Activated naive CD8-positive, alpha-beta T cell treated with anti-CD3 and anti-CD28 coated beads, Interleukin-2, amount 50 U/mL, for 24 hours (primary cell): Measurements from ENCODE around the gene PID1.

Experiments
- ATAC-seq: fragments of 150-1000 bp; cut with Tn5 transposase; one replicate; pipeline ENCODE4 v1.10.0; 2021
- DNase-seq: peaks from one replicate; pipeline ENCODE4 v3.0.0; 2021
- H3K27ac Mint-ChIP-seq: one replicate; pipeline ENCODE4 v1.8.0; 2021; ENCODE audit warnings: mild to moderate bottlenecking, mixed read lengths
- H3K27me3 Mint-ChIP-seq: one replicate; pipeline ENCODE4 v1.8.0; 2021; ENCODE audit warnings: mixed read lengths
- H3K36me3 Mint-ChIP-seq: one replicate; pipeline ENCODE4 v1.8.0; 2021; ENCODE audit warnings: low read depth, mixed read lengths
- H3K4me1 Mint-ChIP-seq: one replicate; pipeline ENCODE4 v1.8.0; 2021; ENCODE audit warnings: mixed read lengths
- H3K4me3 Mint-ChIP-seq: one replicate; pipeline ENCODE4 v1.8.0; 2021; ENCODE audit warnings: mild to moderate bottlenecking, moderate library complexity, mixed read lengths
- H3K9me3 Mint-ChIP-seq: one replicate; pipeline ENCODE4 v1.8.0; 2021; ENCODE audit warnings: mixed read lengths

PID1 gene

GRCh38 chr2:229057976-229058553 is 213.0 kb downstream of the PID1 start:
- H3K4me1 Mint-ChIP-seq = no peaks in the 10 kb centered on the region
- ATAC-seq = no peak
- no peak for DNase-seq
- H3K4me3 Mint-ChIP-seq = no peak overlapping the region
- peaks cover 23% of the 10 kb centered on the region for H3K9me3 Mint-ChIP-seq
- H3K27me3 Mint-ChIP-seq = no peaks in the 10 kb centered on the region
- H3K27ac Mint-ChIP-seq = no peak overlapping the region
- H3K36me3 Mint-ChIP-seq = no peaks in the 10 kb centered on the region

DNA sequence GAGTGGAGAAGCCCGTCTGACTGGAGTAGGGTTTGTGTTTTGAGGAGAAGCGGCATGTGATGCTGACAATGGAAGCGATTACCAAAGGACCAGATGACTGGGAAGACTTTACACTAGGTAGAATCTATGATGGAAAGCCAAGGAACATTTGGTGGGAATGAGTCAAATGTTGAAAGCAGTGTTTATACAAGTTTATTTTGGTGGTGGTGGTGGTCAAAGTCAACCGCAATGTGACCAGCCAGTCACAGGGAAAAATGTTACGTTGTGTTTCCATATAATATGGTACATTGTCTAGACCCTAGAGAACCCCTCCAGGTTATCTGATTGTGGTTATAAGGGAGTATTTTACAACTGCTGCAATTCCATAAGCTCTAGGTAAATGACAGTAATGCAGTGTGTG is 216.8 kb downstream of the PID1 start:
- ATAC-seq = no peak
- no peak for DNase-seq
- Mint-ChIP-seq H3K4me1 (no peaks in the 10 kb centered on the region), H3K9me3 (peaks cover 8% of the 10 kb centered on the region), H3K4me3 (no peak overlapping the region), H3K36me3 (no peaks in the 10 kb centered on the region), H3K27me3 (no peaks in the 10 kb centered on the region), H3K27ac (no peak overlapping the region)

DNA sequence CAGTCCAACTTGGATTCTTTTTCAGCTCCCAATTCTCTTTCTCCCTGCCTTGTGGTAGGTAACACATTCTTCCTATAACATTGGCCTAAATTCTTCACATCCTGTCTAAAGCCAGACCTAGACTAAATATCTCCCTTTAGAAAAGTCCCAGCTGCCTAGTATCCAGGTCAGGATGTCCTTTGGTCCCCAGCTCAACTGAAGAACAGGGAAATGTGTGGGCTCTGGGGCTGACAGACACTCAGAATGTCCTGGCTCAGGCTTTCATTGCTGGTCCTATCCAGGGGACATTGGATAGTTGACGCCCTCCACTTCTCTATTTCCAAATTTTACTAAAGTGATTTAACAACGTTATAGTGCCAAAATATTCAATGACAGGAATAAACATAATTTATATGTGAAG is 219.3 kb downstream of the PID1 start:
- H3K27ac Mint-ChIP-seq = no peak overlapping the region
- DNase-seq (no peak), ATAC-seq (no peak)
- no peaks in the 10 kb centered on the region for H3K27me3 Mint-ChIP-seq
- no peaks in the 10 kb centered on the region for H3K4me1 Mint-ChIP-seq
- peaks cover 7% of the 10 kb centered on the region for H3K9me3 Mint-ChIP-seq
- no peak overlapping the region for H3K4me3 Mint-ChIP-seq
- H3K36me3 Mint-ChIP-seq = no peaks in the 10 kb centered on the region

DNA sequence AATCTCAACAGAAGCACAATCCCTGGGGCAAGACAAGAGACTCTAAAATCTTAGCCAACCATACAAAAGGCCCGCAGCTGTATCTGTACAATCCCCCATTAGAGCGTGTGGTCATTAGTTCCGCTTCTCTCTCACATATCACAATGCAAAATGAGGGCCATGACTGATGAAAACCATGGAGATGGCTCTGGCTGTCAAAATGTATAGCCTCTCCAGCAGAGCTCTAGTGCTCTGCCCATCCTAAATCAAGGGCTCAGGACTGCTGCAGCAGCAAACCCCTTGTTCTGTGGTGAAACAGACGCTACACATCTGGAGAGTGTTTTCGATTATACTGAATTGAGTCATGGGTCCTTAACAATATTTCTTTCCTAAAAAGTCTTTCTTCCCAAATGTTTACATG is 221.0 kb downstream of the PID1 start:
- Mint-ChIP-seq H3K27me3 (no peaks in the 10 kb centered on the region), H3K36me3 (no peaks in the 10 kb centered on the region), H3K27ac (no peak overlapping the region), H3K4me1 (no peaks in the 10 kb centered on the region), H3K9me3 (peaks cover 3% of the 10 kb centered on the region), H3K4me3 (no peak overlapping the region)
- ATAC-seq = no peak
- no peak for DNase-seq

DNA sequence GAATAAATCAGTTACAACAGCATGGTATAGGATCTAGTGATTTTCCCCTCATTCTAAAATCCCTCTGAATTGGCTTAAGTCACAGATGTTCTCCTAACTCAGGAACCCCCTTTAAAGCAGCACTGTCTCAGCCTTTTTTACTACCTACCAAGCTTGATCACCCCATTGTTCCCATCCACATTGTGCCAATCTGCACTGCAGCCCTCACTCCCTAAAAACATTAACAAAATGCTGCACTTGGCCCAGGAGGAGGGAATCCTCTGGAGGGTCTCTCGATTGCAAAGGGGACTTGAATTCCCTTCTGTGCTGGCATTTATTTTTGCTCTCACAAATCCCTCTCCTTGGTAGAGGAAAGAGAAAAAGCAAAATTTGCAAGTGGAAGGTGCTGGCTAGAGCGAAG is 223.0 kb downstream of the PID1 start:
- no peaks in the 10 kb centered on the region for H3K36me3 Mint-ChIP-seq
- no peak overlapping the region for H3K4me3 Mint-ChIP-seq
- DNase-seq (no peak), ATAC-seq (no peak)
- no peak overlapping the region for H3K27ac Mint-ChIP-seq
- H3K9me3 Mint-ChIP-seq = peaks cover 3% of the 10 kb centered on the region
- no peaks in the 10 kb centered on the region for H3K27me3 Mint-ChIP-seq
- H3K4me1 Mint-ChIP-seq = no peaks in the 10 kb centered on the region

DNA sequence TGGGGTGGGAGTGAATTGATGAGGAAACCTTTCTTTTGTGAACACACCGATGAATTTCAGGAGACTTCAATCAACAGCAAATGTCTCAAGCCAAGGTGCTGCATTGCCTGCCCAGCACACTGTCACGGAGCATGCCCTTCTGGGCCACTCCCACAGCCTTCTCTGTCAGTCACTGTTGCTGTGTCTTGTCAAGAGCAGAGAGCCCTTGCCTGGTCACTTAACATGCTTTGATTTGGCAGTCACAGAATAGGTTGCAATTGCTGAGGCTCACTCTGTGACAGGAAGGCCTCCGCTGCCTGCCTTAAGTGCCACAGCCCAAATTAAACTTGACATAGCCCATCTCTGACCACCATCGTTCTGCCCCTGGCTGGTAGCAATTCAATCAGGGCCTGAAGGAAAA is 225.4 kb downstream of the PID1 start:
- Mint-ChIP-seq H3K4me1 (no peaks in the 10 kb centered on the region), H3K9me3 (no peaks in the 10 kb centered on the region), H3K4me3 (no peak overlapping the region), H3K27me3 (no peaks in the 10 kb centered on the region), H3K36me3 (no peaks in the 10 kb centered on the region), H3K27ac (no peak overlapping the region)
- no peak for ATAC-seq
- no peak for DNase-seq

- ATAC-seq (no peak), DNase-seq (no peak)
Observed at GRCh38 chr2:229044581-229044980, 226.5 kb downstream of the PID1 start.

GRCh38 chr2:229043681-229044080 is 227.4 kb downstream of the PID1 start:
- Mint-ChIP-seq H3K27ac (no peak overlapping the region), H3K4me1 (no peaks in the 10 kb centered on the region), H3K27me3 (no peaks in the 10 kb centered on the region), H3K4me3 (no peak overlapping the region), H3K36me3 (no peaks in the 10 kb centered on the region), H3K9me3 (peaks cover 5% of the 10 kb centered on the region)
- no peak for ATAC-seq
- DNase-seq = no peak

More at GRCh38 chr2:229044581-229044980, 226.5 kb downstream of the PID1 start:
- H3K4me1 Mint-ChIP-seq = no peaks in the 10 kb centered on the region
- no peak overlapping the region for H3K27ac Mint-ChIP-seq
- H3K36me3 Mint-ChIP-seq = no peaks in the 10 kb centered on the region
- no peaks in the 10 kb centered on the region for H3K27me3 Mint-ChIP-seq
- no peak overlapping the region for H3K4me3 Mint-ChIP-seq
- peaks cover 4% of the 10 kb centered on the region for H3K9me3 Mint-ChIP-seq

DNA sequence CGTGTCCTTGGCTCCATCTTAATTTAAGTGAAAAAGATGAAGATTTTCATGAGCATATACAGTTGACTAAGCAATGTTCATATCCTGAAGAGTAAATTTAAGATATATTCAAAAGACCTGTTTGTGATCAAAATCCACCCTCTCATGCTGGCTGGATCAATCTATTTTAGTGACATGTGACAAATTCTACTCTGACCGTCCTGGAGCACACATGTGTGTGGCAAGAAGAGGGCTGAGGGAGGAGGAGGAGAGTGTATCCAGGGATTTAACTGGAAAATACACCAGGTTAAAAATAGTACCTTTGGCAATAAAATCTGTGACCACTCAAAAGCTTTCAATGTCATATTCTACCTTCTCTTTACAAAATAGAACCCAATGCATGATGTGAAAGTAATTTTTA is 228.7 kb downstream of the PID1 start:
- no peak for DNase-seq
- H3K27me3 Mint-ChIP-seq = no peaks in the 10 kb centered on the region
- no peak for ATAC-seq
- no peak overlapping the region for H3K27ac Mint-ChIP-seq
- H3K4me3 Mint-ChIP-seq = no peak overlapping the region
- no peaks in the 10 kb centered on the region for H3K36me3 Mint-ChIP-seq
- peaks cover 5% of the 10 kb centered on the region for H3K9me3 Mint-ChIP-seq
- H3K4me1 Mint-ChIP-seq = no peaks in the 10 kb centered on the region

DNA sequence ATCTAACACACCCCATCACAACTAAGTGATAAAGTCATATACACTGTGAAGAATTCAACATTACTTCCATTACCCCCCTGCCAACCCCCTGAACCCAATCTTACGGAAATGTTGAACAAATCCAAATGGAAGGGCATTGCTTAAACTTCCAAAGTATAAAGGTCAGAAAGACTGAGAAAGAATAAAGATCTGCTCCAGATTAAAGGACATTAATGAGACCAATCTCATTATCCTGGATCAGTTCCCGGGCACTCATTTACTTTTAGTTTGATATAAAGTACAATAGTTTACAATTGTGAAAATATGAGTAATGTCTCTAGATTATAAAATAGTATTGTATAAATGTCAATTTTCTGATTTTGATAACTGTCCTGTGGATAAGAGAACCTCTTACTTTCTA is 229.4 kb downstream of the PID1 start:
- Mint-ChIP-seq H3K4me1 (no peaks in the 10 kb centered on the region), H3K27me3 (no peaks in the 10 kb centered on the region), H3K9me3 (peaks cover 5% of the 10 kb centered on the region), H3K4me3 (no peak overlapping the region), H3K27ac (no peak overlapping the region), H3K36me3 (no peaks in the 10 kb centered on the region)
- no peak for ATAC-seq
- no peak for DNase-seq

DNA sequence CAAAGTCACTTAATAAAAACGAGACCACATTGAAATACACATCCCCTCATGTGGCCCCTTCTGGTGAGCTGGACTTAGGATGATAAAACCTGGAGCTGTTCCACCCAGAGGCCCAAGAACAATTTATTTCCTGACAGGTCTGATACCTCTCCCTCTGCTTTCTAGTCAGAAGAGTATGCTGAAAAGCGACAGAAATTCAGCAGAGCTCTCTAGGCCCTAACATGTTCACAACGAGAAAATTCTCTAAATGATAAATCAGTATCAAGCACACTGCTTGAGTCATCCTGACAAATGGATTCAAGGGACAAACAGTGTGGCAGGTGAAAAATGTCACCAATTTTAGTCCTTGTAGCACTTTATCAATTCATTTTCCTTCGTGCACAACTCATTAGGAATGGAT is 233.5 kb downstream of the PID1 start:
- Mint-ChIP-seq H3K9me3 (peaks cover 5% of the 10 kb centered on the region), H3K36me3 (no peaks in the 10 kb centered on the region), H3K27me3 (no peaks in the 10 kb centered on the region), H3K27ac (no peak overlapping the region), H3K4me1 (no peaks in the 10 kb centered on the region), H3K4me3 (no peak overlapping the region)
- no peak for DNase-seq
- no peak for ATAC-seq

DNA sequence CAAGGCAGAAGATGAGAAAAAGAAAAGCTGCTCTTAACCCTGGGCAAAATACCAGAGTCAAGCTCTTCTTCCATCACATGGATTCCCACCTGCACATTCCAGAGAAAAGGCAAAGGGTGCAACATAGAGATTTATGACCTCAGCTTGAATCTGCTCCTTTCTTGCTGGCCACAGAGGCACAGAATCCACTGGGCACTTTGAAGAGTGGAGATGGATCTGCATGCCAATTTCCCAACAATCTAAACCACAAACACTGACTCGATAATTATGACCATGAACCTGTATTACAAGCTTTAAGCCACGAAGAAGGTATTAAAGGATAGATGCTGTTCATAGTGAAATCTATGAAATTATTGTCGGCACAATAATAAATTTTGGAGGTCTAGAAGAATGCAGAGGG is 237.3 kb downstream of the PID1 start:
- Mint-ChIP-seq H3K36me3 (no peaks in the 10 kb centered on the region), H3K9me3 (peaks cover 11% of the 10 kb centered on the region), H3K4me1 (no peaks in the 10 kb centered on the region), H3K4me3 (no peak overlapping the region), H3K27me3 (no peaks in the 10 kb centered on the region), H3K27ac (no peak overlapping the region)
- ATAC-seq (no peak), DNase-seq (no peak)

DNA sequence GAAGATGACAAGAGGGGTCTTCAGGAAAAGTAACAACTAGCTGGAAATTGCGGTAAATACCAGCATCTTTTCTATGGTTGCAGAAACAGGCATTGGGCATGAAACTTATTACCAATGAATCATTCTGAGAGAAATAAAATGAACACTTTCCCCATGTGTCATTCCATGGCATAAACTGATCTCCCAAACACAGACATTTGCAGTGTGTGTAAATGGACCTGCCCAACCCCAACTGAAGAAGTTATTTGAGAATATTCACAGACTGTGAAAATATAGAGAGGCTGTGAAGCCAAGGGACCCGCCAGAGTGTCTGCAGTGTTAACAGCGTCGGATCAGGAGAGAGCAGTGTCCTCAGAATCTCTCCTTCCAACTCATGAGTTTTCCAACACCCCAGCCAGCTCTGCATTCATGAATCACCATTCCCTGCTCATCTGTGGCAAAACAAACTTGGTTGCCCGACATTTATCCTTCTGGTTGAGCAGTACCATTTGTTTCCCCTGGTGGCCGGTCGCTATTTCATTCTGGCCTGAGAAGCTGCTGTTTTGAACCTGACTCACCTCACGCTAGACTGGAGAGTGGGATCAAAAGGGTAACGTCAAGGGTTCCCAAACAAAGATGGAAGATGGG is 238.4 kb downstream of the PID1 start:
- Mint-ChIP-seq H3K27ac (no peak overlapping the region), H3K9me3 (peaks cover 13% of the 10 kb centered on the region), H3K36me3 (no peaks in the 10 kb centered on the region), H3K27me3 (no peaks in the 10 kb centered on the region), H3K4me1 (no peaks in the 10 kb centered on the region), H3K4me3 (no peak overlapping the region)
- ATAC-seq (no peak), DNase-seq (no peak)

DNA sequence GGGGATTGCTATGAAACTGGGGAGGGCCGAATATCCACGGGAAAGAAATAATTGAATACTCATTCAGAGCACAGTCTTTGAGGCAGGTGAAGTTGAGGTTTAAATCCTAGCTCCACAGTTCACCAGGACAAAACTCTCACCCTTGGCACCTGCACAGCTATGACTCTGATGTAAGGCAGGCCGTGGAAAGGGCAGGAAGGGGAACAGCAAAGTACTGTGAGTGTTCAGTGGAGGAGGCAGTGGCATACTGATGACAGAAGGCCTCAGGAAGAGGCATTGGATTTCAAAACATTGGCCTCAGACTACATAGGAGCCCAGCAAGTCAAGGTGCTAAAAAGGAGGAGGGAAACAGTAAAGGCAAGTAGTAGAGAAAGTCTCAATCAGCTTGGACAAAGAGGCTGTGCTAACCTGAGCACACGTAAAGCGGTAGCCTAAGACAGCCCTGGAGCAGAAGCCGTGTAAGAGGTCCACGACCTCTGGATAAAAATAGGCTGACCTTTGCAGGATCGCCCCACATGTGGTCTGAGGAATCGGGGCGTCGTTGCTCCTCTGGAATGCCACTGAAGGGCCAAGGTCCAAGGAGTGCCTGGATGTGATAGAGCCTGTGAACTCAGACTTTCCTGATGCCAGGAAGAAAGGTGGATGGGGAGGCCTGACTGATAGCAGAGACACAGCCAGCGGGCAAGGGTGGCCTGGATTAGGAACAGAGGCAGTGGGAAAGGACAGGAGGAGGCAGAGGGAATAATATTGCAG is 243.6 kb downstream of the PID1 start:
- no peaks in the 10 kb centered on the region for H3K36me3 Mint-ChIP-seq
- ATAC-seq (no peak), DNase-seq (no peak)
- H3K4me1 Mint-ChIP-seq = no peaks in the 10 kb centered on the region
- no peaks in the 10 kb centered on the region for H3K27me3 Mint-ChIP-seq
- no peak overlapping the region for H3K4me3 Mint-ChIP-seq
- H3K9me3 Mint-ChIP-seq = peaks cover 17% of the 10 kb centered on the region
- no peak overlapping the region for H3K27ac Mint-ChIP-seq

- DNase-seq = no peak
- Mint-ChIP-seq H3K9me3 (peaks cover 12% of the 10 kb centered on the region), H3K36me3 (no peaks in the 10 kb centered on the region), H3K4me3 (no peak overlapping the region), H3K27ac (no peak overlapping the region), H3K27me3 (no peaks in the 10 kb centered on the region), H3K4me1 (no peaks in the 10 kb centered on the region)
- ATAC-seq = no peak
Observed at GRCh38 chr2:229025653-229026052, 245.4 kb downstream of the PID1 start.
